ENCODE data around the gene PCDHB7.
"Not testable (repeated sequence)": the region's sequence is repeated elsewhere in the genome, so short reads cannot be mapped to it uniquely, and the experiment has no call there.

PCDHB7 gene

DNA sequence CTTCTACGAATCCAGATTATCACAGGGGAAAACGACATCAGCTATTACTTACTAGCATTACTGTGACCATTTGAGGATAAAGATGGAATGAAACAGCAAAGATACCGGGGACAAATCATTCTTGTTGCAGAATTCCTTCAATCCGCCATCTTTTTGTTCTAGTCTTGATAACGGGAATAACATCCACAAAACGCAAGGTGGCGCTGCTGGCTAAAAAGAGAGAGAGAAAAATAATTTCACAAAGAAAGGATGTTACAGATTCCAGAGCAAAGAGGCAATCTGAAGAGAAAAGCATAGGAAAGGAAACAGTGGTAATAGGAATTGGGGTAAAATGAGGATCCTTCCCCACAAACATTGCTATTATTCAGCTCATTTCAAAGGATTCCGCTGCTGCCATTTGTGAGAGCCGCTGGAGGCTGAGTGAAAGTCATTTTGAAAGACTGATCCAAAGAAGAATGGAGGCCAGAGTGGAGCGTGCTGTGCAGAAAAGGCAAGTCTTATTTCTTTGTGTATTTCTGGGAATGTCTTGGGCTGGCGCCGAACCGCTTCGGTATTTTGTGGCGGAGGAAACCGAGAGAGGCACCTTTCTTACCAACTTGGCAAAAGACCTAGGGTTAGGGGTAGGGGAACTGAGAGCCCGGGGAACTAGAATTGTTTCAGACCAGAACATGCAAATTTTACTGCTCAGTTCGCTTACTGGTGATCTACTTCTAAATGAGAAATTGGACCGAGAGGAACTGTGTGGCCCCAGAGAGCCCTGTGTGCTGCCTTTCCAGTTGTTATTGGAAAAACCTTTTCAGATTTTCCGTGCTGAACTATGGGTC is at the start of gene PCDHB7:
TSS of gene PCDHB7 (plus strand) at position 264 of the 824 bp plus-strand sequence. CDS start at position 456, 192 bp downstream.
- DNase-seq (ENCODE audit: low read depth): no peak

GRCh38 chr5:141123396-141124135 is 48.9 kb upstream of the PCDHB7 start:
- not testable (repeated sequence) for DNase-seq (ENCODE audit: low read depth)

DNA sequence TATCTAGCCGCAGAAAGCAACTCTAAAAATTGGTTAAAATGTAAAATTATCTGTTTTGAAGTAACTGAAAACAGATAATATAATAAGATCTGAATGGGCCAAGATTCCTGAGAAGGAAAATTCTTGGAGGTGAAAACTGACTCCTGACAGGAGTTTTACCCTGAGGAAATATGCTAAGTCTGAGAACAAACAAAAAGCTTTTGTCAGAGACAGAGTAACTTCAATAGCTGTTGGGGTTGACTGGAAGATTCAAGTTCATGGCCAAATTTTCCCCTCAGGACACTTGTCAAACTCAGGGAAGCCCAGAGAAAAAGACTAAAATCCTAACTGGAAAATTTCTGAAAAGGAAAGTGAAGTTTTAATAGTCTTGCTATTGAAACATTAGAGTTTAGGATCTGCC is 45.1 kb upstream of the PCDHB7 start:
- no peak for DNase-seq (ENCODE audit: low read depth)

GRCh38 chr5:141135030-141135717 is 37.3 kb upstream of the PCDHB7 start, which contains the start of gene PCDHB5:
Gene PCDHB5, plus strand, starts transcription at chr5:141135206. Its CDS starts 229 bp downstream, at chr5:141135435.
- DNase-seq (ENCODE audit: low read depth): no peak

DNA sequence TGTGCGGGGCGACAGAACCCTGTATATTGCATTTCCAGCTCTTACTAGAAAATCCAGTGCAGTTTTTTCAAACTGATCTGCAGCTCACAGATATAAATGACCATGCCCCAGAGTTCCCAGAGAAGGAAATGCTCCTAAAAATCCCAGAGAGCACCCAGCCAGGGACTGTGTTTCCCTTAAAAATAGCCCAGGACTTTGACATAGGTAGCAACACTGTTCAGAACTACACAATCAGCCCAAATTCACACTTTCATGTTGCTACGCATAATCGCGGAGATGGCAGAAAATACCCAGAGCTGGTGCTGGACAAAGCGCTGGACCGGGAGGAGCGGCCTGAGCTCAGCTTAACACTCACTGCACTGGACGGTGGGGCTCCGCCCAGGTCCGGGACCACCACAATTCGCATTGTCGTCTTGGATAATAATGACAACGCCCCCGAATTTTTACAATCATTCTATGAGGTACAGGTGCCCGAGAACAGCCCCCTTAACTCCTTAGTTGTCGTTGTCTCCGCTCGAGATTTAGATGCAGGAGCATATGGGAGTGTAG is 36.7 kb upstream of the PCDHB7 start:
- DNase-seq (ENCODE audit: low read depth): no peak

- DNase-seq (ENCODE audit: low read depth): not testable (repeated sequence)
Observed at GRCh38 chr5:141137346-141137745, 35.1 kb upstream of the PCDHB7 start.

DNA sequence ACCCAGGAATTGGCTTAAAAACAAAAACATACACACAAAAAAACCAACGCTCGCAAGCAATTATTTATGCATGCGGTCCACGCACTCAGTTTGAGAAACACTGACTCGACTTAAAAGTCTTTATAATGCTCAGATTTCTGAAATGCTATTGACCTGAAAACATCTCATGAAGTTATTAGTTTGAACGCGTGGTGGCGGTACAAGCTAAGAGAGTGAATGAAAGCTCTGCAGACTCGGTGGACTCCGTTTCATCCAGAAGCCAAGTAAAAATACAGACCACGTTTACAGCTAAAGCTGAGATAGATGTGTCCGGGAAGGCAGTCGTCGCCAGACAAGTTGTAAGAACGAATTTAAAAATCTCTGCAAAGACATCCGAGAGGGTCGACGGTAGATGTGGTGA is 22.6 kb upstream of the PCDHB7 start, which contains the start of gene PCDHB6:
TSS of gene PCDHB6 (plus strand) at position 246 of the 400 bp plus-strand sequence. CDS start 201 bp downstream, outside the sequence.
- DNase-seq (ENCODE audit: low read depth): no peak

DNA sequence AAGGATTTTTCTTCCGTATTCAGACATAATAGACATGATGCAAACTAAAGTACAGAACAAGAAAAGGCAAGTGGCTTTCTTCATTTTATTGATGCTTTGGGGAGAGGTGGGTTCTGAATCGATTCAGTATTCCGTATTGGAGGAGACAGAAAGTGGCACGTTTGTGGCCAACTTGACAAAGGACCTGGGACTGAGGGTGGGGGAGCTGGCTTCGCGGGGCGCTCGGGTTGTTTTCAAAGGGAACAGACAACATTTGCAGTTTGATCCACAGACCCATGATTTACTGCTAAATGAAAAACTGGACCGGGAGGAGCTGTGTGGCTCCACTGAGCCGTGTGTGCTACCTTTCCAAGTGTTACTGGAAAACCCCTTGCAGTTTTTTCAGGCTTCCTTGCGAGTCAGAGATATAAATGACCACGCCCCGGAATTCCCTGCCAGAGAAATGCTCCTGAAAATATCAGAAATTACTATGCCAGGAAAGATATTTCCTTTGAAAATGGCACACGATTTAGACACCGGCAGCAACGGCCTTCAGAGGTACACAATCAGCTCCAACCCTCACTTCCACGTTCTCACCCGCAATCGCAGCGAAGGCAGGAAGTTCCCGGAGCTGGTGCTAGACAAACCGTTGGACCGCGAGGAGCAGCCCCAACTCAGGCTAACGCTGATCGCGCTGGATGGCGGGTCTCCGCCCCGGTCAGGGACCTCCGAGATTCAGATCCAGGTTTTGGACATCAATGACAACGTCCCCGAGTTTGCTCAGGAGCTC is 22.0 kb upstream of the PCDHB7 start:
- no peak for DNase-seq (ENCODE audit: low read depth)

- DNase-seq (ENCODE audit: low read depth): no peak
Observed at GRCh38 chr5:141150993-141151325, 21.5 kb upstream of the PCDHB7 start.

GRCh38 chr5:141151632-141152031 is 20.8 kb upstream of the PCDHB7 start:
- not testable (repeated sequence) for DNase-seq (ENCODE audit: low read depth)

DNA sequence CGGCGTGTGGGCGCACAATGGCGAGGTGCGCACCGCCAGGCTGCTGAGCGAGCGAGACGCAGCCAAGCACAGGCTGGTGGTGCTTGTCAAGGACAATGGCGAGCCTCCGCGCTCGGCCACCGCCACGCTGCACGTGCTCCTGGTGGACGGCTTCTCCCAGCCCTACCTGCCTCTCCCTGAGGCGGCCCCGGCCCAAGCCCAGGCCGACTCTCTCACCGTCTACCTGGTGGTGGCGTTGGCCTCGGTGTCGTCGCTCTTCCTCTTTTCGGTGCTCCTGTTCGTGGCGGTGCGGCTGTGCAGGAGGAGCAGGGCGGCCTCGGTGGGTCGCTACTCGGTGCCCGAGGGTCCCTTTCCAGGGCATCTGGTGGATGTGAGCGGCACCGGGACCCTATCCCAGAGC is 20.3 kb upstream of the PCDHB7 start:
- not testable (repeated sequence) for DNase-seq (ENCODE audit: low read depth)

GRCh38 chr5:141155540-141156374 is 16.7 kb upstream of the PCDHB7 start:
- DNase-seq (ENCODE audit: low read depth): no peak

- not testable (repeated sequence) for DNase-seq (ENCODE audit: low read depth)
Observed at GRCh38 chr5:141157356-141157755, 15.1 kb upstream of the PCDHB7 start.

DNA sequence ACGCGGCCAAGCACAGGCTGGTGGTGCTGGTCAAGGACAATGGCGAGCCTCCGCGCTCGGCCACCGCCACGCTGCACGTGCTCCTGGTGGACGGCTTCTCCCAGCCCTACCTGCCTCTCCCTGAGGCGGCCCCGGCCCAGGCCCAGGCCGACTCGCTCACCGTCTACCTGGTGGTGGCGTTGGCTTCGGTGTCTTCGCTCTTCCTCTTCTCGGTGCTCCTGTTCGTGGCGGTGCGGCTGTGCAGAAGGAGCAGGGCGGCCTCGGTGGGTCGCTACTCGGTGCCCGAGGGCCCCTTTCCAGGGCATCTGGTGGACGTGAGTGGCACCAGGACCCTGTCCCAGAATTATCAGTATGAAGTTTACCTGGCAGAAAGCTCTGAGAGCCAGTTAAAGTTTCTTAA is 14.5 kb upstream of the PCDHB7 start:
- not testable (repeated sequence) for DNase-seq (ENCODE audit: low read depth)

GRCh38 chr5:141174291-141175104 is 2.1 kb downstream of the PCDHB7 start:
- not testable (repeated sequence) for DNase-seq (ENCODE audit: low read depth)

DNA sequence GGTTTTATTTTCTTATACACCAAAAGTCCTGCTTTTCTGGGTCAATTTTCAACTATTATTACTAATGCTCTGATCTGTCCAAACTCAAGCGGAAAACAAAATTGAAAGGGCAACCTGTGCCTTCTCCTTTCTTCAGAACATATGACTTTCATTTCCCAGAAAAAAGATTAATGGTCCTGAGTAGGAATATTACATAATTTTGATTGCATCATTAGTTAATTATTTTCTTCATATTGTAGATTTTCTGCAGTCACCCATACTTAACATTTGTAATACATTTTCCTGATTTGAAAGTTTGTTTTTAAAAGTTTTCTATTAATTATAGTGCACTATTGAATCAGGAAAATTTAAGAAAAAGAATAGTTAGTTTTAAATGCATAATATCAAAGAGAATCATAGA is 3.5 kb downstream of the PCDHB7 start:
- DNase-seq (ENCODE audit: low read depth): no peak

DNA sequence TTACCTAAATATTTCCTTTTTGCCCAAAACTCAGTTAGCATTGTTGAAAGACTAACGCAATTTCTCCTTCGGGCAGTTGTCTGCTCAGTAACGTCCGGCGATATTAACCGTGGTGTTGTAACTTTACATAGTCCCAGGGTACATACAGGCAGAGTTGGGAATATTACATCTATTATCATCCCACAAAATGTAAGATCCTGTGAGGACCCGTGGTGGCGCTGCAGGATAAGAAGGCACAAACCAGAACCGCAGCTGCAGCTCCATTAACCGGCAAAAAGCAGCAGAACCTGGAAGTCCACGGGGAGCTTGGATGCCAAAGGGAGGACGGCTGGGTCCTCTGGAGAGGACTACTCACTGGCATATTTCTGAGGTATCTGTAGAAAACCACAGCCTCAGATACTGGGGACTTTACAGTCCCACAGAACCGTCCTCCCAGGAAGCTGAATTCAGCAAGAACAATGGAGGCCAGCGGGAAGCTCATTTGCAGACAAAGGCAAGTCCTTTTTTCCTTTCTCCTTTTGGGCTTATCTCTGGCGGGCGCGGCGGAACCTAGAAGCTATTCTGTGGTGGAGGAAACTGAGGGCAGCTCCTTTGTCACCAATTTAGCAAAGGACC is 5.2 kb downstream of the PCDHB7 start, which contains the start of gene PCDHB8:
TSS of gene PCDHB8 (plus strand) at position 214 of the 615 bp plus-strand sequence. CDS start at position 459, 245 bp downstream.
- DNase-seq (ENCODE audit: low read depth): not testable (repeated sequence)

DNA sequence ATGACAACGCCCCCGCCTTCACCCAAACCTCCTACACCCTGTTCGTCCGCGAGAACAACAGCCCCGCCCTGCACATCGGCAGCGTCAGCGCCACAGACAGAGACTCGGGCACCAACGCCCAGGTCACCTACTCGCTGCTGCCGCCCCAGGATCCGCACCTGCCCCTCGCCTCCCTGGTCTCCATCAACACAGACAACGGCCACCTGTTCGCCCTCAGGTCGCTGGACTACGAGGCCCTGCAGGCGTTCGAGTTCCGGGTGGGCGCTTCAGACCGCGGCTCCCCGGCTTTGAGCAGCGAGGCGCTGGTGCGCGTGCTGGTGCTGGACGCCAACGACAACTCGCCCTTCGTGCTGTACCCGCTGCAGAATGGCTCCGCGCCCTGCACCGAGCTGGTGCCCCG is 6.9 kb downstream of the PCDHB7 start:
- not testable (repeated sequence) for DNase-seq (ENCODE audit: low read depth)

- not testable (repeated sequence) for DNase-seq (ENCODE audit: low read depth)
Observed at GRCh38 chr5:141179876-141180275, 7.4 kb downstream of the PCDHB7 start.

Data from activated T-cell treated with anti-CD3 and anti-CD28 coated beads for 1 hour (primary cell).